GM13976 (cell line): ENCODE results near the gene PPP1R9A.

ENCODE experiments used
- DNase-seq: peaks from one replicate; pipeline ENCODE4 v3.0.0; 2012; ENCODE audit warnings: low spot score
- in situ Hi-C: fragments of 300-500 bp; cut with MboI; formaldehyde crosslinking; loops from one replicate; pipeline ENCODE4 v1.12.0; 2022; ENCODE audit warnings: low sequenced_read_pairs, mixed read lengths, inconsistent platforms; ENCODE audit not compliant: unreplicated experiment
- TF ChIP-seq, protein P1 (sequence below): IDR thresholded peaks from 2 replicates; pipeline ENCODE4 v1.5.1; 2012; ENCODE audit warnings: borderline replicate concordance, mild to moderate bottlenecking; ENCODE audit not compliant: insufficient read depth; ENCODE audit errors: extremely low read depth, missing control alignments, control extremely low read depth

PPP1R9A gene

DNA sequence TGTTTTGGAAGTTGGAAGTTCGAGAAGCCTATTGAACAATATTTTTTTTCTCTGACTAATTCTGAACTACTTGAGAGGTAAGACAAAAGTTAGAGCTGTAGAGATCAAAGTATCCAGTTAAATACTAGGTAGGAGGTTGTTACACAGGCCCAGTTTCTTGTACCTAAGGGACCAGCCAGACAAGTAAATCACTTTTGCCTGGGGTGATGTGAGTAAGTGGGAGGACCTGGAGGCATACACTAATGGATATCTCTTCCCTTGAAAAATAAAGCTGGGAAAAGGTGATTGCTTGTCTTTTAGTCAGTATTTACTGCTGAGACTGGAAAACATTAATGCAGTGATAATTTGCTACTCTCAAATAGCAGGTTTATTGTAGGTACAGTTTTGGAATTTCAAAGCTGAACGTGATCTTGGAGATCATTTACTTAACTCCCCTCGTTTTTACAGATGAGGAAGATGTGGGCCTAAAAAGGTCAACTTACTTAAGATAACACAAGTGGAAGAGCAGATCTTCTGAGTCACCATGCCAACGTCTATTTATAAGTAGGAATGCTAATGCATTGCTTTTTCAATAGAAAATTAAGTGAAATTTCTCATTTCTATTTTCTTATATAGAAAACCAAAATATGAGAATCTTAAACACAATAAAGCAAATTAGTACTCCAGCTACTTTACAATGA lies 181.3 kb downstream of the PPP1R9A start:
- in situ Hi-C loops, result no loop called here
- TF ChIP-seq, protein P1, sequence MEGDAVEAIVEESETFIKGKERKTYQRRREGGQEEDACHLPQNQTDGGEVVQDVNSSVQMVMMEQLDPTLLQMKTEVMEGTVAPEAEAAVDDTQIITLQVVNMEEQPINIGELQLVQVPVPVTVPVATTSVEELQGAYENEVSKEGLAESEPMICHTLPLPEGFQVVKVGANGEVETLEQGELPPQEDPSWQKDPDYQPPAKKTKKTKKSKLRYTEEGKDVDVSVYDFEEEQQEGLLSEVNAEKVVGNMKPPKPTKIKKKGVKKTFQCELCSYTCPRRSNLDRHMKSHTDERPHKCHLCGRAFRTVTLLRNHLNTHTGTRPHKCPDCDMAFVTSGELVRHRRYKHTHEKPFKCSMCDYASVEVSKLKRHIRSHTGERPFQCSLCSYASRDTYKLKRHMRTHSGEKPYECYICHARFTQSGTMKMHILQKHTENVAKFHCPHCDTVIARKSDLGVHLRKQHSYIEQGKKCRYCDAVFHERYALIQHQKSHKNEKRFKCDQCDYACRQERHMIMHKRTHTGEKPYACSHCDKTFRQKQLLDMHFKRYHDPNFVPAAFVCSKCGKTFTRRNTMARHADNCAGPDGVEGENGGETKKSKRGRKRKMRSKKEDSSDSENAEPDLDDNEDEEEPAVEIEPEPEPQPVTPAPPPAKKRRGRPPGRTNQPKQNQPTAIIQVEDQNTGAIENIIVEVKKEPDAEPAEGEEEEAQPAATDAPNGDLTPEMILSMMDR, result no peak
- DNase-seq, result no peak

DNA sequence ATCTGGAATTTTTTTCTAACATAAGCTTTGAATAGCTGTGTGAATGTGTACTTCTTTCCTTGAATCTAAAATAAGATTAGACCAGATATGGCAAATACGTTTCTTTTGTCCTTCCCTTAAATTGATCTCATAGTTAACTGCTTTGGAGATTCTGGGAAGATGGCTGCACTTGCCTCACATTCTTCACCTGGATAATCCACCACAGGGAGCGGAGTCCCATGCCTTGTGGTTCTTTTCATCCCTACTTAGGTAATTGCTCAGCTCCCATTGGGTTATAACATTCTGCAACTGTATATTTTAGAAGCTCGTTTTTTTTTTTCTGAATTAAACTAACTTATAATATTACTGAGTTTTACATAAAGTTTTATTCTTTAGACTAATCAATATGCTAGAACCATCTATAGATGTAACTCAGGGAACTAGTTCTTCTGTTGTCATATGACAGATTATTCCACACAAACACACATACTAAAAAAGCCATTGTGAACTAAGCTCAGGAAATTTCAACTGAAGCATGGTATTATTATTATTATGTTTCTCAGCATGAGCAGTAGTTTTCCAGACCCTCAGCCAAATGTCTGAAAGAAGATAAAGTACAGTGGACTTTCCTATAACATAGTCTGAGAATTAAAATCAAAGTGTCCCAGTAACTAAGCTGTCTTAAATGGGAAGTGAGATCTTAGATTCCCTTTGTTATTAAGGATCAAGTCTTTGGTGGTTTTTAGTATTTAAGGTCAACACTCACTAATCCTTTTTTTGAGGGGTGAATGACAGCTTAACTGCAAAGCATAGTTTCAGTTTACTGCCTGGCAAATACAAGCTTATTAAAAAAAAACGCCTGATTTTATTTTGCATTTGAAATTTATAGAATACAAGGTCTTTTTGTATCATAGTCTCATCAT lies 182.3 kb downstream of the PPP1R9A start:
- TF ChIP-seq, protein P1, result no peak
- in situ Hi-C loops, result no loop called here
- DNase-seq, result no peak

DNA sequence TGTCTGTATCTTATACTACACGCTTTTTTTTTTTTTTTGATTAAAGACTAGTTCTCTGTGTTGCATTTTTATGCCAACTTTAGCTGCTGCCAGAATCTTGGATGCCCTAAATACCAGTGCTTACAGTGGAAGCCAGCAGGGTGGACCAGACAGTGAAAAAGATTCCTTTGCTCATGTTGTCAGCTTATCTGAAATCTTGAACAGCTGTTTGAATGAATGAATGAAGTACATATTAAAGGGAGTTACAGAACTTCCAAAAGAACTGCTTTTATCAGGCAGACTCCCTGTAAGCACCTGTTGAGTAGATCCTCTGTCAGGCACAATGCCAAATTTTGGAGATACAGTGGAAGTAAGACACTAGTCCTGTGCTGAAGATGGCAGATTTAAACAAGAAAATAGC lies 184.9 kb downstream of the PPP1R9A start:
- TF ChIP-seq, protein P1, result no peak
- in situ Hi-C loops, result no loop called here
- DNase-seq, result no peak

DNA sequence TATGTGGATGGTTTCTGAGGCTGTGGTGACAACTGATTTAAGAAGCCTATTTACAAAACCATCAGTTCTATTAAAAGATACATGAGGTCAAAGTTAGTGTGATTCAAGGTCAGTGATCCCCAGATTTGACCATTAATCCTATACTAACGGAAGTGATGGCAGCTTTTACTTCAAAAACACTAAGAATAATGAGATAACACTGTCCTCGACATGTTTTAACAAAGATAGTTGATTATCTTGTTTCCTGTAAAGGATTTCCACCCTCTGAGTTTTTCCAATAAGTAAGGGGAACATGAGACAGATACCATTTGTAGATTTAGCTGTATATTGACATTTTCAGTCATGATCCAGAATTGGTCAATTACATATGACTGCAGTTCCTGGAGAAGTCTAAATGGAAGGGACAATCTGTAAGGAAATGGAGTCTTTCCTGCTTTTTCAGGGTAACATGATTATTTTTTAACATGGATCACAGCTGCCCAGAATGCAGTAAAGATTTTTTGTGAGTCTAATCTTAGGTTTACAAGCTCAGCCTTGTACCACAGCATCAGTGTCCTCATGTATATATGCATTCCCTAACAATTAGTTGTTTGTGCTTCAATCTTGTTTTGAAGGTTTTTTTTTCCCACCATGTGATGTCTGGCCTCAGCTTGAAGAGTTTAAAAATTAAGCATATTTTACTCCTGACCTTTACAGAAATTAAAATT lies 188.0 kb downstream of the PPP1R9A start:
- TF ChIP-seq, protein P1, result no peak
- DNase-seq, result no peak
- in situ Hi-C loops, result no loop called here

DNA sequence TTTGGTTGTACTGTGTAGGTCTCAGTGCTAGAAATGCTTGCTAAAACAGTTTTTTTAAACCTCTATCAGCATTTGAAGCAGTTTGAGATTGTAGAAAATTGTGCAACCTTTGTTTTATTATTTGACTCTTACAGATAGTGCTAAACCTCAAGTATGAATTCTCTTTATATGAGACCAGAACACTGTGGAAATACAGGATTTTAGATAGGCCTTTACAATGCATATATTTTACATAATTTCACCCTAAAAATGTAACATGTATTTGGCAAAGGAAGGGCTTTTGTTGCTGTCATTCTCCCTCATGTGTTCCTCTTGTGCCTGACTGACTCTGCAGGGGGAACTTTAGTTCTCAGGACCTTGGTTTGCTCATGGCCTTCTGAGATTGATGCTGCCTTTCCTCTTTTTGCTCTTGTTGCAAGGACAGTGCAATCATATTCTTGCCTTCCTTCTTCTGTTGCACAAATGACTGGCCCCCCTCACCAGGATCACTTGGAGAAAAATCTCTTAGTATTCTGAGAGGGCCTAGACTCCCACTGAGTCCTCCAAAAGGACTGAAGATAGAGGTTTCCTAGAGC lies 188.7 kb downstream of the PPP1R9A start:
- in situ Hi-C loops, result no loop called here
- TF ChIP-seq, protein P1, result no peak
- no peak for DNase-seq

DNA sequence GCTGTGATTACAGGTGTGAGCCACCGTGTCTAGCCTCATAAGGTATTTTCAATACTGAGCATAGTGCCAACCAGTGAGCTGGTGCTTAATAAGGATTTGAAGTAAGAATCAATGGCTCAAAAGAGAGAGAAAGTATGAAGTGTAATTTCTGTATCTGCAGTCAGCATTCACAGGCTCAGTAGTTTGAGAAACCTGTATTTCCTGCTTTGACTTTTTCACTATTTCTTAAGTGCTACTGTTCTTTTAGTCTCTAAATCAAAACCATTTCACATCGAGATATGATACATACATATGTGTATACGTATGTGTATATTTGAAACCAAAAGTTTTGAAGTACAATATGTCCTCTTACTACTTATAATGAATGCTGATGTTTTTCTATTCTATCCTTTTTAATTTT lies 189.9 kb downstream of the PPP1R9A start:
- TF ChIP-seq, protein P1, result no peak
- in situ Hi-C loops, result no loop called here
- DNase-seq, result no peak
